Measurements from ENCODE around the gene TRHDE. TPM values are rescaled to one million over a fixed set of nuclear protein-coding genes. Genes with fewer than 3 reads are reported as not detected.

The TRHDE gene
- total and polyA plus RNA-seq, 4 donors = 0.13 to 2.3 (median 1.0) TPM

DNA sequence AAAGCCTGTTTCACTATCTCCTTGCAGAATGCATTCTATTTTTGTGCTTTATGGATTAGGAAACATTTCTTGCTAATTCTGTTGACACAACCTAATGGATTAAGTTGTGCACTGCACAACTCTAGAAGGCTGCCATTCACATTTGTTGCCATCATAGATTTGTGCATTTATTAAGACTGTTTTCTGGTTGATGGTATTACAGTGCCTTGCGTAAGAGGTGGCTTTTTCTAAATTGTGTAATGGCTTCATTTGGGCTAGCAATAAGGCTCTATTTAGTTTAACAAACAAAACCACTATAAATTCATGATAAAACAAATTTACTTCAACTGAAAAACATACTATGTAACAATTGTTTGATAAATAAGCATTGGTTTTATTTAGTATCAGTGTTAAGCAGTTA is 175.9 kb downstream of the TRHDE start:
- Histone ChIP-seq H3K36me3 (ENCODE audit: control insufficient read depth in 1 of 2, insufficient read depth in 2 of 2, low read length in 1 of 2) (no peaks in the 10 kb centered on the region), H3K27me3 (ENCODE audit: control insufficient read depth in 1 of 2, insufficient read depth in 2 of 2, low read length in 1 of 2) (no peaks in the 10 kb centered on the region), H3K4me1 (ENCODE audit: control insufficient read depth in 1 of 2, insufficient read depth in 2 of 2, low read length in 2 of 2) (no peaks in the 10 kb centered on the region), H3K27ac (ENCODE audit: low read depth in 1 of 2, low read length in 2 of 2) (no peak overlapping the region), H3K4me3 (ENCODE audit: low read length in 2 of 2) (no peak overlapping the region), H3K9me3 (ENCODE audit: control insufficient read depth, low read length) (no peaks in the 10 kb centered on the region)
- WGBS, 2 donors = 96 to 100% methylated on average over 1 of the region's 1 CpG
- intact Hi-C loops (cut with DNase I) = no loop called here
- no peak for DNase-seq
- ATAC-seq (ENCODE audit: low FRiP score) = no peak

DNA sequence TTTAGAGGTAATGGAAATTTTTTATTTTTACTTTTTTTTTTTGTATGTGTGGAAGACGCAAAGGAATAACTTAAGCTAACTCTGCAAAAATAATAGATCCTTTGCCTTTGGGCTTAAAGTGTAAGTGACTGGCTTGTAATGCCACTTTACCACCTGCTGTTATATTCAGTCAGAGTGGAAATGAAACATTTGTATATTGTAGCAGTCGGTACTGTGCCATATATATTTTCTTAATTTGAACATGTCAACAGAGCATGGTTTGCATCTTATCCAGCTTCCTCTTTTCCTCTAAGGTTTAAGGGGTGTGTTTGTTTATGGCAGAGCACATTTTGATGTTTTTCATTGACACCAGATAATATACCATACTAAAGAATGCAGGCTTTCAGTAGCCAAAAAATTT is 176.6 kb downstream of the TRHDE start:
- no peaks in the 10 kb centered on the region for H3K9me3 ChIP-seq (ENCODE audit: control insufficient read depth, low read length)
- WGBS, 2 donors = 63 to 66% methylated on average over 2 of the region's 2 CpGs
- no peak overlapping the region for H3K27ac ChIP-seq (ENCODE audit: low read depth in 1 of 2, low read length in 2 of 2)
- H3K4me3 ChIP-seq (ENCODE audit: low read length in 2 of 2) = no peak overlapping the region
- H3K27me3 ChIP-seq (ENCODE audit: control insufficient read depth in 1 of 2, insufficient read depth in 2 of 2, low read length in 1 of 2) = no peaks in the 10 kb centered on the region
- ATAC-seq (ENCODE audit: low FRiP score) (no peak), DNase-seq (no peak)
- intact Hi-C loops (cut with DNase I) = no loop called here
- no peaks in the 10 kb centered on the region for H3K4me1 ChIP-seq (ENCODE audit: control insufficient read depth in 1 of 2, insufficient read depth in 2 of 2, low read length in 2 of 2)
- no peaks in the 10 kb centered on the region for H3K36me3 ChIP-seq (ENCODE audit: control insufficient read depth in 1 of 2, insufficient read depth in 2 of 2, low read length in 1 of 2)

DNA sequence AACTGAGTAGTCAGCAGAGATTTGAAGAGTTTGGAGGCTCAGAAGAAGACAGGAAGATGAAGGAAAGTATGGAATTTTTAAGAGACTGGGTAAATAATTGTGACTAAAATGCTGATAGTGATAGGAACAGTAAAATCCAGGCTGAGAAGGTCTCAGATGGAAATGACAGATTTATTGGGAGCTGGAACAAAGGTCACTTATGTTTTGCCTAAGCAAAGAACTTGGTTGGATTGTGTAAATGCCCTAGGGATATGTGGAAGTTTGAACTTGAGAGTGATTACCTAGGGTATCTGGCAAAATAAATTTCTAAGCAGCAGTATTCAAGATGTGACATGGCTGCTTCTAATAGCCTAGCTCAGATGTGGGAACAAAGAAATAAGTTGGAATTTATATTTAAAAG is 180.9 kb downstream of the TRHDE start:
- intact Hi-C loops (cut with DNase I) = loop anchor here in 1 of 2 donors (10.0 kb wide), 1 partner anchor 82 kb away; no protein-coding TSS in a partner anchor
- ATAC-seq (ENCODE audit: low FRiP score) = no peak
- H3K4me1 ChIP-seq (ENCODE audit: control insufficient read depth in 1 of 2, insufficient read depth in 2 of 2, low read length in 2 of 2) = no peaks in the 10 kb centered on the region

DNA sequence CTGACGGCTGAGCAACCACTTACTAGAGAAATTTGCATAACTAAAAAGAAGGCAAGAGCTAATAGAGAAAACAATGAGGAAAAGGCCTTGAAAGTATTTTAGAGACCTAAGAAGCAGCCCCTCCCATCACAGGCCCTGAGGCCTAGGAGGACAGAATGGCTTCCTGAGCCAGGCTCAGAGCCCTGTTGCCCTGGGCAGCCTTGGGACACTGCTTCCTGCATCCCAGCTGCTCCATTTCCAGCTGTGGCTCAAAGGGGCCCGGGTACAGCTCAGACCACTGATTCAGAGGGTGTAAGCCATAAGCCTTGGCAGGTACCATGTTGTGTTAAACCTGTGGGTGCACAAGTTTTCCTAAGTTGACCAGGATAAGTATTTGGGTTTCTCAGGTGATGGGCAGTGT is 181.4 kb downstream of the TRHDE start:
- Histone ChIP-seq H3K4me1 (ENCODE audit: control insufficient read depth in 1 of 2, insufficient read depth in 2 of 2, low read length in 2 of 2) (no peaks in the 10 kb centered on the region), H3K27ac (ENCODE audit: low read depth in 1 of 2, low read length in 2 of 2) (no peak overlapping the region), H3K9me3 (ENCODE audit: control insufficient read depth, low read length) (no peaks in the 10 kb centered on the region), H3K36me3 (ENCODE audit: control insufficient read depth in 1 of 2, insufficient read depth in 2 of 2, low read length in 1 of 2) (no peaks in the 10 kb centered on the region), H3K27me3 (ENCODE audit: control insufficient read depth in 1 of 2, insufficient read depth in 2 of 2, low read length in 1 of 2) (no peaks in the 10 kb centered on the region), H3K4me3 (ENCODE audit: low read length in 2 of 2) (no peak overlapping the region)
- no peak for ATAC-seq (ENCODE audit: low FRiP score)
- intact Hi-C loops (cut with DNase I) = loop anchor here in 1 of 2 donors (10.0 kb wide), 1 partner anchor 81 kb away; no protein-coding TSS in a partner anchor
- WGBS, 2 donors = 90 to 92% methylated on average over 2 of the region's 2 CpGs
- no peak for DNase-seq

More for the DNA sequence above, 180.9 kb downstream of the TRHDE start:
- H3K9me3 ChIP-seq (ENCODE audit: control insufficient read depth, low read length) = no peaks in the 10 kb centered on the region
- H3K4me3 ChIP-seq (ENCODE audit: low read length in 2 of 2) = no peak overlapping the region
- H3K27me3 ChIP-seq (ENCODE audit: control insufficient read depth in 1 of 2, insufficient read depth in 2 of 2, low read length in 1 of 2) = no peaks in the 10 kb centered on the region
- H3K36me3 ChIP-seq (ENCODE audit: control insufficient read depth in 1 of 2, insufficient read depth in 2 of 2, low read length in 1 of 2) = no peaks in the 10 kb centered on the region
- H3K27ac ChIP-seq (ENCODE audit: low read depth in 1 of 2, low read length in 2 of 2) = no peak overlapping the region
- no peak for DNase-seq

DNA sequence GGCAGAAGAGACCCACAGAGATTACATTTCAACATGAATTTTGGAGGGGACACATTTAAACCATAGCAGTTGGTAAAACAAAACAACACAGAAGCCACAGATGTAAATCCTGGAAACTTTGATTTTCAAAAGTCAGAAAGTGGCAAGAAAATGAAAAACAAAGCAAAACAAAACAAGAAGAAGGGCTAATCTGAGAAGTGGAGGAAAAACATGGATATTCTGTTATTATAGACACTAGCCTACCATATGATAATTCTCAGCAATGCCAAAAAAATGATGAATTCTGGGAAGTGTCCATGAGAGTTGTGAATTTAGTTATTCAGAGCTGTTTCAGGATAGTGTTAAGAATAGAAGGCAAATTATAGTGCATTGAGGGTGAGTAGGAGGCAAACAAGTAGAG is 192.3 kb downstream of the TRHDE start:
- intact Hi-C loops (cut with DNase I) = no loop called here
- ATAC-seq (ENCODE audit: low FRiP score) (no peak), DNase-seq (no peak)
- H3K36me3 ChIP-seq (ENCODE audit: control insufficient read depth in 1 of 2, insufficient read depth in 2 of 2, low read length in 1 of 2) = no peaks in the 10 kb centered on the region
- H3K27me3 ChIP-seq (ENCODE audit: control insufficient read depth in 1 of 2, insufficient read depth in 2 of 2, low read length in 1 of 2) = no peaks in the 10 kb centered on the region
- H3K9me3 ChIP-seq (ENCODE audit: control insufficient read depth, low read length) = no peaks in the 10 kb centered on the region
- no peaks in the 10 kb centered on the region for H3K4me1 ChIP-seq (ENCODE audit: control insufficient read depth in 1 of 2, insufficient read depth in 2 of 2, low read length in 2 of 2)
- no peak overlapping the region for H3K4me3 ChIP-seq (ENCODE audit: low read length in 2 of 2)
- H3K27ac ChIP-seq (ENCODE audit: low read depth in 1 of 2, low read length in 2 of 2) = no peak overlapping the region

DNA sequence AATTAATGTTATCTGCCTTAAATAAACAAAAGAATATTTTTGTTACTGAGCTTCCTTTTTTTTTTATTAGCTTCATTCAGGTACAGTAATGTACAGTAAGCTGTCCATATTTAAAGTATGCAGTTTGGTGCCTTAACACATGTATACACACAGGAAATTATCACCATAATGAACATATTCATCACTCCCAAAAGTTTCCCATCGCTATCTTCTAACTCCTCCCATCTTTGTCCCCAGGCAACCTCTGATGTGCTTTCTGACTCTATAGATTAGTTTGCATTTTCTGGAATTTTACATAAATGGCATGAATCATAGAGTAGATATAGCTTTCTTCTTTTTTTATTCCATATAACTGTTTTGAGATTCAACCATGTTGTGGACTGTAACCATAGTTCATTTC is 193.0 kb downstream of the TRHDE start:
- Histone ChIP-seq H3K27ac (ENCODE audit: low read depth in 1 of 2, low read length in 2 of 2) (no peak overlapping the region), H3K4me3 (ENCODE audit: low read length in 2 of 2) (no peak overlapping the region), H3K27me3 (ENCODE audit: control insufficient read depth in 1 of 2, insufficient read depth in 2 of 2, low read length in 1 of 2) (no peaks in the 10 kb centered on the region), H3K9me3 (ENCODE audit: control insufficient read depth, low read length) (no peaks in the 10 kb centered on the region), H3K36me3 (ENCODE audit: control insufficient read depth in 1 of 2, insufficient read depth in 2 of 2, low read length in 1 of 2) (no peaks in the 10 kb centered on the region), H3K4me1 (ENCODE audit: control insufficient read depth in 1 of 2, insufficient read depth in 2 of 2, low read length in 2 of 2) (no peaks in the 10 kb centered on the region)
- ATAC-seq (ENCODE audit: low FRiP score) = no peak
- intact Hi-C loops (cut with DNase I) = no loop called here
- WGBS, 2 donors = 91 to 97% methylated on average over 1 of the region's 1 CpG
- DNase-seq = no peak

DNA sequence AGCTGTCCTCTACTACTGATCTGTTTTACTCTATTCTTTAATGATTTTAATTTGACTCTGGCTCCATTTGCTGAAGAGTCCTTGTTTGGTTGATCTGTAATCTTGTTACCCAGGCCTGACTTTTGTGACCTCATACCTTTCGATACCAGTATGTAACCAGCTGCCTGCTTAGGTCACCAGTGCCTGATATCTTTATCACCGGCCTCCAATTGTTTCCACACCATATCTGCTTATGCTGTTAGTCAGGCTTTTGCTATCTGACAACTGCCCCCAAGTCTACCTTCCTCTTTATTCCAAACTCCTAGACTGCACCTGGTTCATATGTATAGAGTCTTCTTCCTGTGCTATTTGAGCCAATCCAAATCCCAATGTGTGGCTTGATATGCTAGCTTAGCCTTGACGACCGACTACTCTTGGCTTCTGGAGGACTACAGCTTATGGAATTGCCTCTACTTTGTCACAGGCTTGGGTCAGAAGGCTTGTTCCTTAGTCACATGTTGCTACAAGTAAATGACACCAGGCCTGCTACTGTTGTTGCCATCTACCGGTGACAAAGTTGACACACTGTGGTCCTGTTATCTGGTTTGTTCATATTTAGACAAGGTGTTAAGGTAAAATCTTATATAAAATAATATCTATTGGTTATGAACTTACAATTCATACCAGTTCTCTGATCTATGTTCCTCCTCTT is 193.9 kb downstream of the TRHDE start:
- Histone ChIP-seq H3K27me3 (ENCODE audit: control insufficient read depth in 1 of 2, insufficient read depth in 2 of 2, low read length in 1 of 2) (no peaks in the 10 kb centered on the region), H3K27ac (ENCODE audit: low read depth in 1 of 2, low read length in 2 of 2) (no peak overlapping the region), H3K4me1 (ENCODE audit: control insufficient read depth in 1 of 2, insufficient read depth in 2 of 2, low read length in 2 of 2) (no peaks in the 10 kb centered on the region), H3K4me3 (ENCODE audit: low read length in 2 of 2) (no peak overlapping the region), H3K9me3 (ENCODE audit: control insufficient read depth, low read length) (no peaks in the 10 kb centered on the region), H3K36me3 (ENCODE audit: control insufficient read depth in 1 of 2, insufficient read depth in 2 of 2, low read length in 1 of 2) (no peaks in the 10 kb centered on the region)
- intact Hi-C loops (cut with DNase I) = no loop called here
- WGBS, 2 donors = 96 to 98% methylated on average over 5 of the region's 5 CpGs
- no peak for DNase-seq
- ATAC-seq (ENCODE audit: low FRiP score) = no peak

DNA sequence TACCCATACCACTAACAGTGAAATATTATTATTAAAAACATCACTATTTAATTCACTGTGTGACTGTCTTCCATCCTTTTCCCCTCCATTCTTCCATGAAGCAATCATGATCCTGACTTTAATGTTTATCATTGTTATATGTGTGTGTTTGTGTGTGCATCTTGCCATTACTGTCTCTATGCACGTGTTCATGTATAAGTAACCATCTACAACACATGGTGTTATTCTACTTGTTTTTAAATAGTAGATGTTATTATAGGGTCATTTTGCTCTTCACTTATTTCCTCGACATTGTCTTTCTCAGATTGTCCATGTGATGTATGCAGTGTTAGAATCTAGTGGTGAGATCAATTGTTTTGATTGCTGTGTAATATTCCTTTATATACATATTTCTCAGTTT is 195.8 kb downstream of the TRHDE start:
- H3K27ac ChIP-seq (ENCODE audit: low read depth in 1 of 2, low read length in 2 of 2) = no peak overlapping the region
- 92 to 93% methylated on average over 2 of the region's 2 CpGs for WGBS, 2 donors
- H3K4me3 ChIP-seq (ENCODE audit: low read length in 2 of 2) = no peak overlapping the region
- DNase-seq (no peak), ATAC-seq (ENCODE audit: low FRiP score) (no peak)
- H3K36me3 ChIP-seq (ENCODE audit: control insufficient read depth in 1 of 2, insufficient read depth in 2 of 2, low read length in 1 of 2) = no peaks in the 10 kb centered on the region
- H3K4me1 ChIP-seq (ENCODE audit: control insufficient read depth in 1 of 2, insufficient read depth in 2 of 2, low read length in 2 of 2) = no peaks in the 10 kb centered on the region
- H3K27me3 ChIP-seq (ENCODE audit: control insufficient read depth in 1 of 2, insufficient read depth in 2 of 2, low read length in 1 of 2) = no peaks in the 10 kb centered on the region
- intact Hi-C loops (cut with DNase I) = no loop called here
- H3K9me3 ChIP-seq (ENCODE audit: control insufficient read depth, low read length) = no peaks in the 10 kb centered on the region

DNA sequence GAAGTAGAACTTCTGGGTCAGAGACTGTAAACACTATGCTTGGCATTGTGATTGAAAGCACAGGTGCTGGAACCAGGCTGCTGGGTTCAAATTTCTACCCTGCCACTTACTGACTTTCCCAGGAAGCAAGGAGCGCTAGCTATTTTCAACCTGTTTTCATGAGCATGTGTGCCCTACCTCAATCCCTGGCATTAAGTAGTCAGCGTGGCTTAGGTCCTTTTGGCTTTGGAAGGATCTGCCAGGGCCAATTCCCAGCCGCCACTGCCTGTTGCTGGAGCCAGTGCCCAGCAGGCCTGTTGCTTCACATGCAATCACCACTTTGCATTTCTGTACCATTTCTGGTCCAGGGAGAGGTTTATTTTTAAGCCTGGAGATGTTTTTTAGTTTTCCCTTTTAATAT is 196.3 kb downstream of the TRHDE start:
- no peak for DNase-seq
- Histone ChIP-seq H3K27me3 (ENCODE audit: control insufficient read depth in 1 of 2, insufficient read depth in 2 of 2, low read length in 1 of 2) (no peaks in the 10 kb centered on the region), H3K4me1 (ENCODE audit: control insufficient read depth in 1 of 2, insufficient read depth in 2 of 2, low read length in 2 of 2) (no peaks in the 10 kb centered on the region), H3K27ac (ENCODE audit: low read depth in 1 of 2, low read length in 2 of 2) (no peak overlapping the region), H3K9me3 (ENCODE audit: control insufficient read depth, low read length) (no peaks in the 10 kb centered on the region), H3K36me3 (ENCODE audit: control insufficient read depth in 1 of 2, insufficient read depth in 2 of 2, low read length in 1 of 2) (no peaks in the 10 kb centered on the region), H3K4me3 (ENCODE audit: low read length in 2 of 2) (no peak overlapping the region)
- intact Hi-C loops (cut with DNase I) = no loop called here
- no peak for ATAC-seq (ENCODE audit: low FRiP score)
- WGBS, 2 donors = 9 to 20% methylated on average over 3 of the region's 3 CpGs
